Activated CD4-positive, alpha-beta T cell treated with anti-CD3 and anti-CD28 coated beads, Interleukin-2, amount 10 ng/mL, durations not matched to agents 24 days and 14 days (primary cell): ENCODE data around the gene ULBP2. TPM values are rescaled to one million over a fixed set of nuclear protein-coding genes. Genes with fewer than 3 reads are reported as not detected.
"Not testable (repeated sequence)": the region's sequence is repeated elsewhere in the genome, so short reads cannot be mapped to it uniquely, and the experiment has no call there.

Source experiments
- DNase-seq: peaks from one replicate; pipeline ENCODE4 v3.0.0; 2022
- H3K27ac Mint-ChIP-seq: one replicate; pipeline ENCODE4 v1.8.0; 2022; ENCODE audit warnings: mild to moderate bottlenecking, mixed read lengths
- H3K27me3 Mint-ChIP-seq: one replicate; pipeline ENCODE4 v1.8.0; 2022; ENCODE audit warnings: mixed read lengths
- H3K36me3 Mint-ChIP-seq: one replicate; pipeline ENCODE4 v1.8.0; 2022; ENCODE audit warnings: low read depth, mild to moderate bottlenecking, mixed read lengths
- H3K4me1 Mint-ChIP-seq: one replicate; pipeline ENCODE4 v1.8.0; 2021; ENCODE audit warnings: mixed read lengths
- H3K4me3 Mint-ChIP-seq: one replicate; pipeline ENCODE4 v1.8.0; 2022; ENCODE audit warnings: mild to moderate bottlenecking, moderate library complexity, mixed read lengths
- H3K9me3 Mint-ChIP-seq: one replicate; pipeline ENCODE4 v1.8.0; 2021; ENCODE audit warnings: mixed read lengths
- intact Hi-C: fragments of 100-400 bp; cut with micrococcal nuclease; formaldehyde crosslinking; loops from one replicate; pipeline ENCODE4 v1.15.1; 2023
- total RNA-seq: library from RNA; stranded (reverse); gene quantifications from 2 replicates; pipeline ENCODE4 v1.2.3, GENCODE V29; 2022

The ULBP2 gene
- total RNA-seq, 1 donor from 2014 or later, result 0.40 TPM

- Mint-ChIP-seq H3K27ac (no peak overlapping the region), H3K36me3 (peaks cover 2% of the 10 kb centered on the region), H3K4me3 (peak overlapping the region; percentile 79), H3K9me3 (no peaks in the 10 kb centered on the region), H3K27me3 (peaks cover 77% of the 10 kb centered on the region), H3K4me1 (peaks cover 36% of the 10 kb centered on the region)
- no peak for DNase-seq
- intact Hi-C loops, result loop anchor here (2.0 to 10.0 kb wide), 3 partner anchors 51 to 875 kb away; no protein-coding TSS in a partner anchor
These were observed 1.7 kb upstream of the ULBP2 start for GRCh38 chr6:149939909-149940671.

GRCh38 chr6:149940672-149940982, 1.2 kb upstream of the ULBP2 start:
- Mint-ChIP-seq H3K27ac (no peak overlapping the region), H3K9me3 (no peaks in the 10 kb centered on the region), H3K27me3 (peaks cover 76% of the 10 kb centered on the region), H3K4me3 (peak overlapping the region; percentile 42), H3K4me1 (peaks cover 32% of the 10 kb centered on the region), H3K36me3 (peaks cover 2% of the 10 kb centered on the region)
- intact Hi-C loops, result no loop called here
- no peak for DNase-seq

- Mint-ChIP-seq H3K27ac (peak overlapping the region; percentile 58), H3K4me3 (peak overlapping the region; percentile 85), H3K4me1 (peaks cover 32% of the 10 kb centered on the region), H3K36me3 (peaks cover 2% of the 10 kb centered on the region), H3K9me3 (no peaks in the 10 kb centered on the region), H3K27me3 (peaks cover 67% of the 10 kb centered on the region)
- no peak for DNase-seq
- intact Hi-C loops, result no loop called here
These were observed 631 bp downstream of the ULBP2 start for GRCh38 chr6:149942461-149942829.

GRCh38 chr6:149943321-149943720, 1.5 kb downstream of the ULBP2 start:
- peaks cover 66% of the 10 kb centered on the region for H3K27me3 Mint-ChIP-seq
- H3K27ac Mint-ChIP-seq, H3K36me3 Mint-ChIP-seq, H3K9me3 Mint-ChIP-seq, intact Hi-C loops, DNase-seq, H3K4me3 Mint-ChIP-seq: not testable (repeated sequence)
- peaks cover 28% of the 10 kb centered on the region for H3K4me1 Mint-ChIP-seq

GRCh38 chr6:149945276-149945675, 3.5 kb downstream of the ULBP2 start:
- Mint-ChIP-seq H3K27me3 (peaks cover 69% of the 10 kb centered on the region), H3K4me1 (peaks cover 15% of the 10 kb centered on the region)
- H3K36me3 Mint-ChIP-seq, H3K9me3 Mint-ChIP-seq, H3K27ac Mint-ChIP-seq, intact Hi-C loops, H3K4me3 Mint-ChIP-seq, DNase-seq: not testable (repeated sequence)

GRCh38 chr6:149946631-149947030, 4.8 kb downstream of the ULBP2 start:
- H3K4me1 Mint-ChIP-seq, H3K4me3 Mint-ChIP-seq, H3K27ac Mint-ChIP-seq, intact Hi-C loops, DNase-seq, H3K36me3 Mint-ChIP-seq, H3K9me3 Mint-ChIP-seq: not testable (repeated sequence)
- H3K27me3 Mint-ChIP-seq, result peaks cover 72% of the 10 kb centered on the region

GRCh38 chr6:149947533-149947932, 5.7 kb downstream of the ULBP2 start:
- H3K4me1 Mint-ChIP-seq, DNase-seq, H3K27ac Mint-ChIP-seq, H3K36me3 Mint-ChIP-seq, H3K9me3 Mint-ChIP-seq, intact Hi-C loops, H3K4me3 Mint-ChIP-seq: not testable (repeated sequence)
- peaks cover 75% of the 10 kb centered on the region for H3K27me3 Mint-ChIP-seq

- intact Hi-C loops, result no loop called here
- Mint-ChIP-seq H3K4me1 (no peaks in the 10 kb centered on the region), H3K4me3 (no peak overlapping the region), H3K36me3 (no peaks in the 10 kb centered on the region), H3K27ac (no peak overlapping the region), H3K9me3 (no peaks in the 10 kb centered on the region), H3K27me3 (peaks cover 75% of the 10 kb centered on the region)
- DNase-seq, result no peak
These were observed 6.2 kb downstream of the ULBP2 start for GRCh38 chr6:149948011-149948410.

GRCh38 chr6:149948616-149949015, 6.8 kb downstream of the ULBP2 start:
- no peak overlapping the region for H3K27ac Mint-ChIP-seq
- H3K9me3 Mint-ChIP-seq, result no peaks in the 10 kb centered on the region
- intact Hi-C loops, result no loop called here
- no peak for DNase-seq
- H3K36me3 Mint-ChIP-seq, result no peaks in the 10 kb centered on the region
- H3K4me1 Mint-ChIP-seq, result peaks cover 1% of the 10 kb centered on the region
- H3K27me3 Mint-ChIP-seq, result peaks cover 76% of the 10 kb centered on the region
- no peak overlapping the region for H3K4me3 Mint-ChIP-seq

GRCh38 chr6:149950423-149950822, 8.6 kb downstream of the ULBP2 start:
- H3K36me3 Mint-ChIP-seq, result no peaks in the 10 kb centered on the region
- intact Hi-C loops, result loop anchor here (2.0 kb wide), 1 partner anchor 16 kb away; no protein-coding TSS in a partner anchor
- H3K27ac Mint-ChIP-seq, result no peak overlapping the region
- DNase-seq, result no peak
- no peak overlapping the region for H3K4me3 Mint-ChIP-seq
- H3K4me1 Mint-ChIP-seq, result peaks cover 6% of the 10 kb centered on the region
- H3K9me3 Mint-ChIP-seq, result no peaks in the 10 kb centered on the region
- peaks cover 77% of the 10 kb centered on the region for H3K27me3 Mint-ChIP-seq

- H3K4me3 Mint-ChIP-seq, result no peak overlapping the region
- peaks cover 6% of the 10 kb centered on the region for H3K4me1 Mint-ChIP-seq
- no peak for DNase-seq
These were observed 9.3 kb downstream of the ULBP2 start for GRCh38 chr6:149951096-149951495.

GRCh38 chr6:149951626-149952025, 9.8 kb downstream of the ULBP2 start:
- DNase-seq, result no peak
- Mint-ChIP-seq H3K4me1 (peaks cover 6% of the 10 kb centered on the region), H3K9me3 (no peaks in the 10 kb centered on the region), H3K27ac (no peak overlapping the region), H3K36me3 (no peaks in the 10 kb centered on the region), H3K4me3 (no peak overlapping the region), H3K27me3 (peaks cover 79% of the 10 kb centered on the region)
- intact Hi-C loops, result loop anchor here (2.0 kb wide), 1 partner anchor 17 kb away; no protein-coding TSS in a partner anchor

More at GRCh38 chr6:149951096-149951495, 9.3 kb downstream of the ULBP2 start:
- Mint-ChIP-seq H3K27me3 (peaks cover 81% of the 10 kb centered on the region), H3K27ac (no peak overlapping the region), H3K9me3 (no peaks in the 10 kb centered on the region), H3K36me3 (no peaks in the 10 kb centered on the region)
- intact Hi-C loops, result loop anchor here (2.0 kb wide), 1 partner anchor 16 kb away; no protein-coding TSS in a partner anchor

- intact Hi-C loops, H3K27ac Mint-ChIP-seq, H3K4me1 Mint-ChIP-seq: not testable (repeated sequence)
These were observed 11.6 kb downstream of the ULBP2 start for GRCh38 chr6:149953390-149953789.

GRCh38 chr6:149953934-149954327, 12.1 kb downstream of the ULBP2 start:
- DNase-seq, H3K9me3 Mint-ChIP-seq, H3K4me3 Mint-ChIP-seq, H3K27ac Mint-ChIP-seq, H3K36me3 Mint-ChIP-seq, intact Hi-C loops, H3K4me1 Mint-ChIP-seq: not testable (repeated sequence)
- peaks cover 77% of the 10 kb centered on the region for H3K27me3 Mint-ChIP-seq

More at GRCh38 chr6:149953390-149953789, 11.6 kb downstream of the ULBP2 start:
- peaks cover 78% of the 10 kb centered on the region for H3K27me3 Mint-ChIP-seq
- not testable (repeated sequence) for H3K36me3 Mint-ChIP-seq, DNase-seq, H3K9me3 Mint-ChIP-seq, H3K4me3 Mint-ChIP-seq
